GM21367 (cell line): ENCODE data around the gene ALDH3A2.
"Not testable (repeated sequence)": the region's sequence is repeated elsewhere in the genome, so short reads cannot be mapped to it uniquely, and the experiment has no call there.

Experiments
- ATAC-seq: cut with Tn5 transposase; IDR thresholded peaks from one replicate; pipeline ENCODE4 v1.9.1; 2021; ENCODE audit not compliant: unreplicated experiment

Gene ALDH3A2

GRCh38 chr17:19649274-19649541, 657 bp downstream of the ALDH3A2 start:
- ATAC-seq = no peak

DNA sequence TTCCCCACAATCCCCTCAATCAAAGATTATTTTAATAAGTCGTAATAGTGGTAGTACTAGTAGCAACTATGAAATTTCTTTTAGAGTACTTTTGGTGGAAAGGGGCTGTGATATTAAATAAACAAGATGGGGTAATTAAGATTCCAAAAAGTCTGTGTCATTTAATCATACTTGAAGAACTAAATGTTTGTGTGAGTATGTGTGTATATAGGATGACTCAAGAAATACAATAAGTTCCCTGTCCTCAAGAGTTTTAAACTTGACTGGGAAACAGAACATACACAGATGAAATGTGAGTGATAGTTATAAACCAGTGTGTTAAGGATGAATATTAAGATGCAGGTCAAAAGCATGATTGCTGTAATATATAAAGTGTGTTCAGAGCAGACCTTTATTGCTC, 2.3 kb downstream of the ALDH3A2 start:
- no peak for ATAC-seq

DNA sequence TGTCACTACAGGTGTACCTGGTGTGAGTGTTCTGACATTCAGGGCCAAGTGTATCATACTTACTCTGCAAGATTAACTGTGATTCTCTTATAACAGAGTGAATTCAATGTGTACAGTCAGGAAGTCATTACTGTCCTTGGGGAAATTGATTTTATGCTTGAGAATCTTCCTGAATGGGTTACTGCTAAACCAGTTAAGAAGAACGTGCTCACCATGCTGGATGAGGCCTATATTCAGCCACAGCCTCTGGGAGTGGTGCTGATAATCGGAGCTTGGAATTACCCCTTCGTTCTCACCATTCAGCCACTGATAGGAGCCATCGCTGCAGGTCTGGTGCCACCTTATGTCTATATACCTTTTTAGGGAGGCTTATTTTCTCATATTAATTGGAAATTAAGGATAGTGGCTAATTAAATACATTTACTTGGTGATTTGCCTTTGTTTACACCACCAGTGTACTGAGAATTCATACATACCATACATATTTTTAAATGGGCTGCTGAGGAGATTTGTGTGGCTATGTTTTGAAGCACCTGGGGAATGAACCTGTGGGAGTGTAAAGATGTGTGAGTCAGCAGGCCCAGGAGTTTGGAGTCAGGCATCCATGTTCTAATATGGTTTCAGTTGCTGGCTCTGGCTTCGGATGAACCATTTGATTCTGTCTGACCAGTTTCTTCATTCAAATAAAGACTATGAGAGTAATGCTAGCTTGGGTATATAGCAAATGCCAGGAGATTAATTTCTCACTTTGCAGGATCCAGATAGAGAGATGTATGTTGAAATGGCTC, 3.1 kb downstream of the ALDH3A2 start:
- no peak for ATAC-seq

- ATAC-seq = no peak
These were observed 4.0 kb downstream of the ALDH3A2 start for GRCh38 chr17:19652595-19652994.

- ATAC-seq = no peak
These were observed 5.9 kb downstream of the ALDH3A2 start for GRCh38 chr17:19654342-19654886.

DNA sequence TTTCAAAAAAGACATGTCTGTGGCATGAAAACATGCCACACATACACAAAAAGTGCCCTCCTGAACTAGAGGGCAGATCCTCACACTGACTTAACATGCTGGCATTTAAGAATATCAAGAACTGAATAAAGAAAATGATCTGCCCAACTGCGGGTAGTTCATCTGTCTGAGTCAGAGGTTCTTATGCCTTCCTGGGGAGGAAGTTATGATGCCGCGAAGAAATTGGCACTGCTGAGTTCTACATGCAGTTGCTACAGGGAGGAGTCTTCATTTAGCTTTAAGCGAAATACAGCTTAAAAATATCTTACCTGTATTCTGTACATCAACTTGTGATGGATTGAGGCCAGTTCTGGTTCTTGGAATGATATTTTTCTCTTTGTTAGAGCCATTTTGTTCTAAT, 6.3 kb downstream of the ALDH3A2 start:
- no peak for ATAC-seq

GRCh38 chr17:19656336-19656735, 7.8 kb downstream of the ALDH3A2 start:
- ATAC-seq = no peak

DNA sequence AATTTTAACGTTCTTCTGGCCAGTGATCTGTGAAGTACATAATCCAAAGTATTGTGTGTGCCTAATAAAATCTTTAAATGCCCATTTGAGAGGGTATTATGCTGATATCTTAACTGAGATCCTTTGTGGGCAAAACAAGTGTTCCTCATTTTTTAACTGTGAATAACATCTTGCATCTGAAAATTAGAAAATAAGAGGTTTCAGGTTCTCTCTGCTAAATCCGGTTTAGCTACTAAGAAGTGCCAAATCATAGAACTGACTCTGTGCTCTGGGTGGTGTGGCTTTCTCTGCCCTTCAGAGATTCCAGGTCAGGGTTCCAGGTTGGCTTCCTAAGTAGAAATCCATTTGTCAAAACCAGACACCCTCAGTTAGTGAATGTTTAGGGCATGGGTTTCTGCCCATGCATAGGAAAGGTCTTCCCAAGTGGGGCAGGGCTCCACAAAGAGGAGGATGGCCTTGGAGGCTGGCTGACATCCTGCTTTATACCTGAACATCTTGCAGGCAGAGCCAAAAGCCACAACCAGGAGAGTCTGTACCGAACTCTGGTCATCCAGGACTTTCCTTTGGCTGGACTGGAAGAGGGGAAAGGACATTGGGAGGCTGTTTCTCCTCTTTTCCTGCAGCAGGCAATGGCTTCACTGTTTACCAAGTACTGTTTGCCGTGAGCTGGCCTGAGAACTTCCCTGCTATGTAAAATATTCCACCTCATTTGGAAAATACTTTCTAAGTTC, 8.5 kb downstream of the ALDH3A2 start:
- no peak for ATAC-seq

- ATAC-seq = no peak
These were observed 11.0 kb downstream of the ALDH3A2 start for GRCh38 chr17:19659366-19660177.

- no peak for ATAC-seq
These were observed 11.8 kb downstream of the ALDH3A2 start for GRCh38 chr17:19660219-19660870.

DNA sequence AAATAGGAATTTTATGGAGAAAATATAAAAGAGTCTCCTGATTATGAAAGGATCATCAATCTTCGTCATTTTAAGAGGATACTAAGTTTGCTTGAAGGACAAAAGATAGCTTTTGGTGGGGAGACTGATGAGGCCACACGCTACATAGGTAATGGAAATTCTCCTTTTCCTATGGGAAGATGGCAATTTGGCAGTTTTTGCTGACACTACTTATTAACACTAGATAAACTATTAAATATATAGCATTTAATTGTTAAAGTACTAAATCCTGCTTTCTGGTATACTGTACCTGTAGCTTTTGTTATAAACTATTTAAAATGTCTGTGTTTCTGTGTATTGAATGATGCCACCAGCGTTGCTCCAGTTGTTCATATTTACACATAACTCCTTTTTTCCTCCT, 12.6 kb downstream of the ALDH3A2 start:
- no peak for ATAC-seq

DNA sequence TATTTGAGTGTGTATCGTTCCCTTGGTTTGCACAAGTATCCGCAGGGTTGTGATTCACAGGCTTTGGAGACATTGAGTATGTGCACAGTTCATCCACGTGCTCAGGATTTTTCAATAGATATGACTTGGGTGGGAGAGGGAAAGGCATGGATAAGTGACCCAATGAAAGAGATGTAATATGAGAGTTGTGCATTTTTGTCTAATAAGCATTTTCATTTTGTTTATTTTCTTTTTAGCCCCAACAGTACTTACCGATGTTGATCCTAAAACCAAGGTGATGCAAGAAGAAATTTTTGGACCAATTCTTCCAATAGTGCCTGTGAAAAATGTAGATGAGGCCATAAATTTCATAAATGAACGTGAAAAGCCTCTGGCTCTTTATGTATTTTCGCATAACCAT, 14.5 kb downstream of the ALDH3A2 start:
- ATAC-seq = no peak

DNA sequence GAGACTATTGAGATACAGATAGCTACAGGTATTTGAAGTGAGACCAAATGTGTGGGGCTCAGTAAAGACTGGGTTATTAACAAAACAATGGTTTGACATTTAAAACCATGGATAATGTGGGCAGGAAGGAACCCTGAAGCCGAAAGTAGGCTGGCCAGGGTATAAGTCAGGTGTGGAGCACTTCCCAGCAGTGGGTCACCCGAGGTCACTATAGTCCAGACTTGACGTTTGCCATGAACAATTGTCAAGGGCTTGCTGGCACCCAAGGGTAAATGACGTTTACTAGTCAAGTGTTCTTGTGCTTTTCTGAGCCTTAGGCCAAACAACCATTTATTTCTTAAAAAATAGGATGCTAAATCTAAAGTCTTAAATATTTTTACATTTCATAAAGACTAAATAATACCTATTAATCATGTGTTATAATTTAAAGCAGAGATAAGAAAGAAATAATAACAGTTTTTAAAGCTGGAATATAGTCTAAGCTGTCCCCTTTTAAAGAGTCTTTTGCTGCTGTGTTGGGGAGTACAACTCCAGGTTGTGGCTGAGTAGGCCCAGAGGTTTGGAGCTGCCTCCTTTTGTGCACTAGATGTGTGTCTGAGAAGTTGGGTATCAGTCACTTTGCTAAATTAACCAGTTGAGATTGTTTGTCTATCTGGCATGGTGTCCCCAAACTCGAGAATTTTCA, 15.7 kb downstream of the ALDH3A2 start:
- no peak for ATAC-seq

- ATAC-seq = no peak
These were observed 16.2 kb downstream of the ALDH3A2 start for GRCh38 chr17:19664821-19665181.

- not testable (repeated sequence) for ATAC-seq
These were observed 21.1 kb downstream of the ALDH3A2 start for GRCh38 chr17:19669680-19670079.

- no peak for ATAC-seq
These were observed 22.4 kb downstream of the ALDH3A2 start for GRCh38 chr17:19670908-19671307.

DNA sequence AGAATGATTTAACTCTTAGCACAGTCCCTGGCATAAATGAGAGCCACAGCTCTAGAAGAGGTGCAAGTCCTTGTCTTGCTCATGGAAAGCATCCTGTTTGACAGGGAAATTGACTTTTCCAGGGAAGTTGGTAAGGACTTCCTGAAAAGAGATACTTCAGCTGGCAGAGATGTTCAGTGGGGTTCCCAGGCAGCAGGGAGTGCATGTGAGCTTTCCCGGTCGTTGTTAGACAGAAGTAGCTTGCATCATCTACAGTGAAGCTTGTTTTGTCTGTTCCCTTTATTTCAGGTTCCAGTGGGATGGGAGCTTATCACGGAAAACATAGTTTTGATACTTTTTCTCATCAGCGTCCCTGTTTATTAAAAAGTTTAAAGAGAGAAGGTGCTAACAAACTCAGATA, 22.9 kb downstream of the ALDH3A2 start:
- no peak for ATAC-seq

DNA sequence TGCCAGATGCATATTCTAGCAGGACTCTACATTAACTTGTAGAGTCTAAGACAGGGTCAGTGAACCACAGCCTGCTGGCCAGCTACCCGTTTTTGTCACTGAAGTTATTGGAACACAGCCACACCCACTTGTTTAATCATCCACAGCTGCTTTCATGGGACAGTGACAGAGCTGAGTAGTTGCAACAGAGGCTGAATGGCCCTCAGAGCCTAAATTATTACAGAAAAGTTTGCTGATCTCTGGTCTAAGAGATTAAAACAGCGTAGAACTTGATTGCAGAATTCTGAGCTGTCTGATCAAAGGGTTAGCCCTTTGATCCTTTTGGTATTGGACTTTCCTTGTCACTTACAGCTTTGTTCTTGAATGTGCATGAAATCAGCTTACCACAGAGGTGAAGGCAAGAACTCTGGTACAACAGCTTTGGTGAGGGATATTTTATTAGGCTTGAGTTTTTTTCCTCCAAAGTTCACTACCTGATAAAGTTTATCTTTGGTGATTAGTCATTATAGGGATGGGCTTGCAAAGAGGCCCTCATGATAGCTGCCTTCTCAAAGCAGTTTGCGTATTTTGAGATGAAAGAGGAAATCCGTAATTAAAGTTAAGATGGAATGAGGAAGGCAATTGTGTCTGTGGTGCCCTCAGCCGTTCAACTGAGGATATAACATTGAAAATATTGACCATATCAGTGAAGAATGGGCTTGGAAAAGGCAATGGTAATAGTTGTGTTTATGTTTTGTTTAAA, 23.6 kb downstream of the ALDH3A2 start:
- no peak for ATAC-seq

DNA sequence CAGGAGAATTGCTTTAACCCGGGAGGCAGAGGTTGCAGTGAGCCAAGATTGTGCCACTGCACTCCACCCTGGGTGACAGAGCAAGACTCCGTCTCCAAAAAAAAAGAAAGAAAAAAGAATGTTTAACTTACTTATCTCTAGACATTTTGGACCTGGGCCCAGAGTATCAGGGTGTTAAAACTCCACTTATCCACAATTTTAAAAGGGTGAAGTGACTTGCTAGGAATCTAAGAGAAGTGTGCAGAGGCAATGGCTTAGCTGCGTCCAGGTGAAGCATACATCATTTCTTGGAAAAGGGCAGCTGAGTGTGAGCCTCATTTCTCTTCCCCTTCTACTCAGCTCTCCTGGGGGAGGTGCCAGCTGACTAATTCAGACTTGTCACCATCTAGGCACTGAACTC, 25.1 kb downstream of the ALDH3A2 start:
- no peak for ATAC-seq

- ATAC-seq = no peak
These were observed 28.3 kb downstream of the ALDH3A2 start for GRCh38 chr17:19676896-19677295.
